ENCODE measurements around the gene GREM2. TPM values are rescaled to one million over a fixed set of nuclear protein-coding genes. Genes with fewer than 3 reads are reported as not detected.

Gene GREM2
- total RNA-seq, 2 experiments from 2014 or later = 0.07 TPM

DNA sequence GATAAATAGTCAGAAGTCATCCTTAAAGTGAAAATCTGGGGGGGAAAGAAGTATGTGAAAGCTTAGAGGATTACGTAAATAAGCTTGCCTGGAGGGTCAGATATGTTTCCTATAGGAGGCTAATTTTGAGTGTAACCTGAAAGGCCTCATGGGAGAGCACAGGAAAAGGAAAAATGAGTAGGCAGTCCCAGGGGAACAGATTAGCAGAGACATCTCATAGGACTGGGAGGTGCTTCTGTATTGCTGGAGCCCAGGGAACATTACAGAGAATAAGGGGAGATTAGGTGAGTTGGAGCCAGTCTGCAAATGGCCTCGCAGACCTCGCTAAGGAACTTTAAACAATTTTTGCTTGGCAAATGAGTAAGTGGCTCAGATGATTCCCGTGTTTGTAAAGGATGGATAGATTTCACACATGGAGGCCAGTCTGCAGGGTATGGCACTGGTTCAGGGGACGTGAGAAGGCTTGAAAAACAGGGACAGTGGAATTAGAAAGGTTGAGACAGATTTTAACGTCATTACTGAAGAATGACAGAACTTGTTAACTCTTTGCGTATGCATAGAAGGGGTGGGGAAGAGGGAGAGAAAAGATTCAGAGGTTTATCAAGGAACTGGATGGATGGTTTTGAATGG is 149.1 kb downstream of the GREM2 start:
- ChIA-PET CTCF (interaction anchor here (0.6 kb wide), 1 partner anchor 204 kb away, joined by 3 read pairs; no protein-coding TSS in a partner anchor), POLR2A (no interaction called here)
- ATAC-seq = no peak
- Mint-ChIP-seq H3K27ac (no peak overlapping the region), H3K9me3 (ENCODE audit: low read depth) (no peaks in the 10 kb centered on the region), H3K4me1 (peaks cover 4% of the 10 kb centered on the region), H3K36me3 (ENCODE audit: low read depth) (no peaks in the 10 kb centered on the region), H3K27me3 (no peaks in the 10 kb centered on the region), H3K4me3 (no peak overlapping the region)
- intact Hi-C loops (cut with DNase I, micrococcal nuclease) = no loop called here
- no peak for DNase-seq

- ChIA-PET POLR2A (no interaction called here), CTCF (no interaction called here)
- Mint-ChIP-seq H3K27me3 (no peaks in the 10 kb centered on the region), H3K36me3 (ENCODE audit: low read depth) (no peaks in the 10 kb centered on the region), H3K27ac (no peak overlapping the region), H3K4me1 (peaks cover 4% of the 10 kb centered on the region), H3K9me3 (ENCODE audit: low read depth) (no peaks in the 10 kb centered on the region), H3K4me3 (no peak overlapping the region)
- ATAC-seq = no peak
- DNase-seq = no peak
- intact Hi-C loops (cut with DNase I, micrococcal nuclease) = no loop called here
These were observed 149.7 kb downstream of the GREM2 start for GRCh38 chr1:240462277-240462676.

DNA sequence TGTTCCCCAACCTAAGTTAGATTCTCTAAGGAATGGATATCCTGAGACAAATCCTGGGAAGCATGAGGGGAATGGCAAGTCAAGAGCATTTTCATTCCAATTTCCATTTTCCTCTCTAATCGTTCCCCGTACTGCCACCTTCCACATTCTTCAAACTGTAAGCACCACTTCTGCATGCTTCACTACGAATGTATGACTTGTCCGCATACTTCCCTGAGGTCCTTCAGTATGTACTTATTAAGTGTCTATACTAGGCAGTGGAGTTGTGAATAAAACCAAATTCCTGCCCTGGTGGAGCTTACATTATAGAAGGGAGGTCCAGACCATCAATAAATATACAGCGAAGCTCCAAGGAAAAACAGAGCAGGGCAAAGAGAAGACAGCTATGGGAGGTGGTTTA is 154.8 kb downstream of the GREM2 start:
- ATAC-seq (no peak), DNase-seq (no peak)
- H3K27me3 Mint-ChIP-seq = no peaks in the 10 kb centered on the region
- no peaks in the 10 kb centered on the region for H3K9me3 Mint-ChIP-seq (ENCODE audit: low read depth)
- no peak overlapping the region for H3K4me3 Mint-ChIP-seq
- H3K4me1 Mint-ChIP-seq = no peaks in the 10 kb centered on the region
- intact Hi-C loops (cut with DNase I, micrococcal nuclease) = loop anchor here in 1 of 2 experiments (5.0 kb wide), 2 partner anchors 150 to 235 kb away; no protein-coding TSS in a partner anchor
- H3K36me3 Mint-ChIP-seq (ENCODE audit: low read depth) = no peaks in the 10 kb centered on the region
- POLR2A ChIA-PET = no interaction called here
- no peak overlapping the region for H3K27ac Mint-ChIP-seq
- CTCF ChIA-PET = interaction anchor here (1.0 kb wide), 1 partner anchor 22 kb away, joined by 3 read pairs; no protein-coding TSS in a partner anchor

DNA sequence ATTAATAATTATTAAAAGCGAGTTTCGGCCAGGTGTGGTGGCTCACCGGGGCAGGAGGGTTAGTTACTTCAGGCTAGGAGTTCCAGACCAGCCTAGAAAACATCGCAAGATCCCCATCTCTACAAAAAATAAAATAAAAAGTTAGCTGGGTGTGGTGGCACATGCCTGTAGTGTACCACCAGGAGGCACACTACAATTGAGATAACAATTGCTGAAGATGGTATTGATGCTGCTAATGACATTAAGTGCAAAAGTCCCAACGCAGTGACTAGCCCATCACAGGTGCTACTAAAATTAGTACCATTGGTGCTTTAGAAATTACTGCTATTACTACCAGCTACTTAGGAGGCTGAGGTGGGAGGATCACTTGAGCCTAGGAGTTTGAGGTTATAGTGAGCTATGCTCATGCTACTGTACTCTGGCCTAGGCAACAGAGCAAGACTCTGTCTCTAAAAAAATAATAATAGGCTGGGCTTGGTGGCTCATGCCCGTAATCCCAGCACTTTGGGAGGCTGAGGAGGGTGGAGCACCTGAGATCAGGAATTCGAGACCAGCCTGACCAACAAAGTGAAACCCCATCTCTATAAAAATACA is 156.6 kb downstream of the GREM2 start:
- Mint-ChIP-seq H3K9me3 (ENCODE audit: low read depth) (no peaks in the 10 kb centered on the region), H3K27ac (no peak overlapping the region), H3K4me1 (no peaks in the 10 kb centered on the region), H3K27me3 (no peaks in the 10 kb centered on the region), H3K36me3 (ENCODE audit: low read depth) (no peaks in the 10 kb centered on the region), H3K4me3 (no peak overlapping the region)
- no peak for ATAC-seq
- intact Hi-C loops (cut with DNase I, micrococcal nuclease) = loop anchor here in 1 of 2 experiments (5.0 kb wide), 2 partner anchors 152 to 237 kb away; no protein-coding TSS in a partner anchor
- DNase-seq = no peak
- CTCF ChIA-PET = interaction anchor here (0.7 to 1.3 kb wide), 3 partner anchors 9 to 238 kb away, joined by 3 read pairs; no protein-coding TSS in a partner anchor
- POLR2A ChIA-PET = no interaction called here

GRCh38 chr1:240445369-240445768 is 166.6 kb downstream of the GREM2 start:
- Mint-ChIP-seq H3K27me3 (no peaks in the 10 kb centered on the region), H3K4me3 (no peak overlapping the region), H3K27ac (no peak overlapping the region), H3K4me1 (no peaks in the 10 kb centered on the region), H3K9me3 (ENCODE audit: low read depth) (peaks cover 3% of the 10 kb centered on the region), H3K36me3 (ENCODE audit: low read depth) (no peaks in the 10 kb centered on the region)
- ChIA-PET POLR2A (no interaction called here), CTCF (interaction anchor here (1.1 kb wide), 1 partner anchor 10 kb away, joined by 3 read pairs; no protein-coding TSS in a partner anchor)
- intact Hi-C loops (cut with DNase I, micrococcal nuclease) = no loop called here
- ATAC-seq (no peak), DNase-seq (no peak)

GRCh38 chr1:240441669-240442068 is 170.3 kb downstream of the GREM2 start:
- H3K27ac Mint-ChIP-seq = no peak overlapping the region
- no peak overlapping the region for H3K4me3 Mint-ChIP-seq
- no peaks in the 10 kb centered on the region for H3K4me1 Mint-ChIP-seq
- no peak for ATAC-seq
- no peaks in the 10 kb centered on the region for H3K36me3 Mint-ChIP-seq (ENCODE audit: low read depth)
- ChIA-PET POLR2A (no interaction called here), CTCF (no interaction called here)
- DNase-seq = no peak
- intact Hi-C loops (cut with DNase I, micrococcal nuclease) = no loop called here
- H3K27me3 Mint-ChIP-seq = no peaks in the 10 kb centered on the region
- H3K9me3 Mint-ChIP-seq (ENCODE audit: low read depth) = peaks cover 3% of the 10 kb centered on the region

All from activated CD4-positive, alpha-beta T cell treated with anti-CD3 and anti-CD28 coated beads for 36 hours (primary cell).